Measurements from ENCODE around the gene U2SURP. TPM values are rescaled to one million over a fixed set of nuclear protein-coding genes. Genes with fewer than 3 reads are reported as not detected.

U2SURP gene
- total RNA-seq, 1 experiment from 2014 or later, result 168 TPM

- Histone ChIP-seq H3K14ac (ENCODE audit: insufficient read depth, low read length) (no peak overlapping the region), H3K27ac (ENCODE audit: insufficient read length, low read depth, low read length) (no peak overlapping the region), H3K4me1 (ENCODE audit: insufficient read depth, low read length) (no peaks in the 10 kb centered on the region), H3K79me1 (ENCODE audit: insufficient read depth, low read depth, low read length, poor library complexity, severe bottlenecking) (no peaks in the 10 kb centered on the region), H3K9me3 (ENCODE audit: control insufficient read depth, low read depth, low read length) (no peaks in the 10 kb centered on the region), H3K79me2 (ENCODE audit: insufficient read depth, low read length) (no peaks in the 10 kb centered on the region), H3K23ac (ENCODE audit: insufficient read length, low read depth, low read length) (no peak overlapping the region), H3K4me2 (ENCODE audit: insufficient read depth, insufficient read length, low read length) (no peak overlapping the region), H3K18ac (ENCODE audit: insufficient read length, low read depth, low read length) (no peak overlapping the region), H4K20me1 (ENCODE audit: control insufficient read depth, insufficient read depth, insufficient read length) (no peaks in the 10 kb centered on the region), H2AFZ (ENCODE audit: low read length) (no peak overlapping the region), H2BK120ac (ENCODE audit: low read depth, low read length, poor library complexity, severe bottlenecking) (no peak overlapping the region), H2AK5ac (ENCODE audit: insufficient read length, low read length) (no peak overlapping the region), H3K23me2 (ENCODE audit: insufficient read length, low read depth, low read length, poor library complexity, severe bottlenecking) (no peaks in the 10 kb centered on the region), H4K8ac (replicated peaks; ENCODE audit: insufficient read length, low read depth, low read length) (no peak overlapping the region), H2BK20ac (ENCODE audit: low read depth, low read length, poor library complexity, severe bottlenecking) (no peak overlapping the region), H2BK15ac (ENCODE audit: low read depth, low read length) (no peak overlapping the region), H2BK5ac (ENCODE audit: insufficient read length, low read length) (no peak overlapping the region), H2BK12ac (ENCODE audit: insufficient read length, low read depth, low read length) (no peak overlapping the region), H3K9ac (ENCODE audit: extremely low read depth, insufficient read length, low read length) (no peak overlapping the region), H3T11ph (ENCODE audit: low read length) (no peak overlapping the region), H3K4ac (ENCODE audit: low read depth, low read length) (no peak overlapping the region), H4K5ac (ENCODE audit: insufficient read length, low read depth, low read length) (no peak overlapping the region), H4K91ac (ENCODE audit: insufficient read length, low read depth, low read length) (no peak overlapping the region), H3K27me3 (ENCODE audit: insufficient read depth, low read length) (no peaks in the 10 kb centered on the region), H3K56ac (ENCODE audit: insufficient read length, low read depth, low read length) (no peak overlapping the region)
- Mint-ChIP-seq H3K4me3 (no peak overlapping the region), H3K4me1 (peaks cover 5 to 10% of the 10 kb centered on the region in 2 experiments), H3K27me3 (ENCODE audit: low read depth) (no peaks in the 10 kb centered on the region; the same call in 1 of the 2 replicates), H3K36me3 (ENCODE audit: insufficient read depth in 1 of 3, low read depth in 3 of 3) (no peaks in the 10 kb centered on the region; a peak in 1 of 7 replicates), H3K9me3 (no peaks in the 10 kb centered on the region; a peak in 2 of 5 replicates), H3K27ac (no peak overlapping the region)
- no peak for DNase-seq
- WGBS (ENCODE audit: extremely low coverage, insufficient read length, low lambda C conversion rate), result no CpG with 5 or more reads among the region's 4 CpGs
- TF ChIP-seq CTCF (conservative IDR thresholded peaks at IDR 0.05), result no peak
These were observed 77.5 kb downstream of the U2SURP start for GRCh38 chr3:143078883-143079282.

All from H9 (cell line).